Omental fat pad (tissue), 4 donors: ENCODE data around the gene SORCS3. TPM values are rescaled to one million over a fixed set of nuclear protein-coding genes. Genes with fewer than 3 reads are reported as not detected.

ENCODE experiments used
- ATAC-seq: fragments of 150-250 bp; one replicate; pipeline ENCODE4 v1.9.1; 2016; ENCODE audit warnings: mild to moderate bottlenecking, moderate library complexity; ENCODE audit not compliant: low FRiP score
- DNase-seq: peaks from one replicate; pipeline ENCODE4 v3.0.0-alpha.2; 2019; ENCODE audit warnings: low spot score
- total RNA-seq, 4 donors: library from RNA; depleted of rRNA; stranded (reverse); fragments of >200 nt; gene quantifications; one replicate each; pipeline ENCODE4 v1.1.0, GENCODE V29; 2016
- TF ChIP-seq, protein P1 (sequence below), 3 donors: fragments of 450-650 bp; IDR thresholded peaks; one replicate each; pipeline ENCODE4 v1.5.1; 2016 to 2017; ENCODE audit warnings: antibody characterized with exemption in 3 of 3, mild to moderate bottlenecking in 3 of 3, moderate library complexity in 2 of 3

SORCS3 gene
- total RNA-seq, 4 donors from 2014 or later: not detected

DNA sequence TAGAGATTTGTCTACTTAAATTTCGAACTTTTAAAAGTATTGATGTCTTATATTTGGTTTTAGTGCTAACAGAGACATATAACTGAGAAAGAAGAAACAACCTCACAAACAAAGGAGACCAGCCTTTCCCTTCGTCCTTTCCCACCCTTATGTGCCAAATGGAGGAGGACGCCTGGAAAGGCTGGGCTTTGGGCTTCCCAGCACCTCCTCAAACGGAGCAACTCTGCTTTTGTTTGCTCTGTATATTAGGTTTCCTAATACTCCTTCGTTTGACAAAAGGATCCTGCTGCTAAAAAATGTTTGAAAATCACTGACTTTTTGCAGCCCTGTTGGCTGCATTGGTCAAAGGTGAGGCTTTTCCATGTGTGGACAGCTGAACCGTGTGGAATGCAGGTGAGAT is 471.8 kb downstream of the SORCS3 start:
- ATAC-seq: no peak
- TF ChIP-seq, protein P1, sequence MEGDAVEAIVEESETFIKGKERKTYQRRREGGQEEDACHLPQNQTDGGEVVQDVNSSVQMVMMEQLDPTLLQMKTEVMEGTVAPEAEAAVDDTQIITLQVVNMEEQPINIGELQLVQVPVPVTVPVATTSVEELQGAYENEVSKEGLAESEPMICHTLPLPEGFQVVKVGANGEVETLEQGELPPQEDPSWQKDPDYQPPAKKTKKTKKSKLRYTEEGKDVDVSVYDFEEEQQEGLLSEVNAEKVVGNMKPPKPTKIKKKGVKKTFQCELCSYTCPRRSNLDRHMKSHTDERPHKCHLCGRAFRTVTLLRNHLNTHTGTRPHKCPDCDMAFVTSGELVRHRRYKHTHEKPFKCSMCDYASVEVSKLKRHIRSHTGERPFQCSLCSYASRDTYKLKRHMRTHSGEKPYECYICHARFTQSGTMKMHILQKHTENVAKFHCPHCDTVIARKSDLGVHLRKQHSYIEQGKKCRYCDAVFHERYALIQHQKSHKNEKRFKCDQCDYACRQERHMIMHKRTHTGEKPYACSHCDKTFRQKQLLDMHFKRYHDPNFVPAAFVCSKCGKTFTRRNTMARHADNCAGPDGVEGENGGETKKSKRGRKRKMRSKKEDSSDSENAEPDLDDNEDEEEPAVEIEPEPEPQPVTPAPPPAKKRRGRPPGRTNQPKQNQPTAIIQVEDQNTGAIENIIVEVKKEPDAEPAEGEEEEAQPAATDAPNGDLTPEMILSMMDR (IDR thresholded peaks at IDR 0.05): no peak
- DNase-seq: no peak

DNA sequence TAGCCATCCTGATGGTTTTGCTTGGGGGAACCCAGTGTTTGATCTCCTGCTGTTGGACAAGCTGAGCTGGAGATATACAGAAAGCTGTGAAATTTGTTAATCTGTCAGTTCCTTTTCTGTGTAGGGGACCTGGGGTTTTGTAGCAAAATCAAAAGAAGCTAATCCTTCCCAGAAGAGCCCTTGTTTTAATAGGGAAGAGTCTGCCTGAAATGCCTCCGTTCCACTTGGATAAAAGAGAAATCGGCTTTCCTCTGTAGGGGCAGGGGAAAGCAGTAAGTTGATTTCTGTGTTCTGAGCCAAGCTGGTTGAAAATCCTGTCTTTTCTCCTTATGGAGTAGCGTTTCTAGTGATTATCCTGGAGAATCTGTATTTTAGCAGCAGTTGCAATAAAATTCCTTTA is 472.6 kb downstream of the SORCS3 start:
- TF ChIP-seq, protein P1 (IDR thresholded peaks at IDR 0.05): no peak
- no peak for DNase-seq
- ATAC-seq: no peak

DNA sequence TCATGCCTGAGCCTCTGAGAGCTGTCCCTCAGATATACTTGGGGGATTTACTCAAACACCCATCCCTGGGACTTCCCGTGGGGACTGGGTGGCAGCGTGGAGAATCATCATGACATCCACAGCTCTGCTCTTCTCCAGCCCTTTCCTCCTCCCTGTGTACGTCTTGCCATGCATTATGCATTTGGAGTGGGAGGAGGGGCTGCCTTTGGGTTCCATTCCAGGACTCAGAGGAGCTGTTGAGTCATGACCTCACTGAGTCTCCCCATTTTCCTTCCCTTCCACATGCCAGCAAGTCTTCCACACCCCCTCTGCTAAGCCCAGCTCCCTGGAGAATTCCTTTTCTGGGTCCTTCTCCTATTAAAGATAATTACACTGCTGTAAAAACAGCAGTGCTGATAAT is 480.7 kb downstream of the SORCS3 start:
- DNase-seq (no peak), ATAC-seq (no peak)
- TF ChIP-seq, protein P1 (IDR thresholded peaks at IDR 0.05): no peak

DNA sequence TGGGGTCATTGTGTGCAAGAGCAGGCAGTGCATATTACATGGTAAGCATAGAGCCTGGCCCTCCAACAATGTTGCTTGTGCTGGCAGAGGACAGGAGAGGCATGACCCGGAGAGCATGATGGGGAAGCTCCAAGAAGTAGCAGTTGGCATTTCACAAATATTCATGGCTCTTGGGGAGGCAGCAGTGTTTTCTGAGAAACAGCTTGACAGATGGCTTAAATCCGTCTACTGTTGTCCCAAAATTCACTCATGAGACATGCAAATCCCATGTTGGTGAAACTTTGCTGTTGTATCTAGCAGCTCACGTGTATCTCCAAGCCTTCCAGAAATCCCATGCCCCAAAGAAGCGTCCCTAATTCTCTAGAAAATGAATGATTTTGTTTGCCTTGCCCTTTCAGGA is 487.0 kb downstream of the SORCS3 start:
- ATAC-seq (no peak), DNase-seq (no peak)
- TF ChIP-seq, protein P1 (IDR thresholded peaks at IDR 0.05): no peak

DNA sequence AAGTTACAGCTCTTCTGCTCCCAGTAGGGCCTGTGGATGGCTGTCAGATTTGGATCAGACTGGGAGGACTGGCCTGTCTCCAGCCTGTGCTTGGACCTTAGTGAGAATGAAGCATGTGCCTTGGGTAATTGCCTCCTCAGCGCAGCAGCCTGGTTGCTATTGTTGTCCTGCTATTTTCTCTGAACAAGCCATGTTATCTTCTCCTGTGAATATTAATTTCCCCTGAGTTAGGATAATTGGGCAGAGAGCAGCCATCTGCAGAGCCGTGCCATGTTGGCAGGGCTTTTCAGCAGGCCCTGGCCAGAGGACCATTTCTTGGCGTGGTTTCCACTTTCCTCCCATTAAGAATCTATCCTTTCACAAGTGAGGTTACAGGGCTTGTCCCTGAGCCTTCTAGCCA is 497.3 kb downstream of the SORCS3 start:
- TF ChIP-seq, protein P1 (IDR thresholded peaks at IDR 0.05): no peak
- DNase-seq (no peak), ATAC-seq (no peak)

DNA sequence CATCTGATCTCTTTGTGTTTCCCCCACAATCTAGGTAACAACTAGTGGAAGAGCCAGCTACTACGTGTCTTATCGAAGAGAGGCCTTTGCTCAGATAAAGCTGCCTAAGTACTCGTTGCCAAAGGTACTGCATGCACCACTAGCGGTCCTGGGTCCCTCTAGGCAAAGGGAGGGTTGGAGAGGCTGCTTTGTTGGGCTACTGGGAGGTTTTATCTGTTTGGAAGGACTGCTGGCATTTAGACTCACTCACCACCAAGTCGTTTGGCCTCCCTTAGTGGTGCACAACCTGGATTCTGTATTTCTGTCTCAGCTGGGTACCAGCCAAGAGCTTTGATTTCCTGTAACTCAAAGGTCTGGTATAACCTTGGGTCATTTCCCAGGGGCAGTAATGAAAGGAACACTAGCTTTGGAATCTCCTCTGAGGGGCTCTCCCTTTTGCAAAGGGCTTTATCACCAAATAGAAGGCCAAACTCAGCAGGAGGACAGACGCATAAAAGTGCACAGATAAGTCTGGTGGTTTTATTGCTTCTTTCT is 498.3 kb downstream of the SORCS3 start:
- ATAC-seq: no peak
- TF ChIP-seq, protein P1 (IDR thresholded peaks at IDR 0.05): no peak
- DNase-seq: no peak

DNA sequence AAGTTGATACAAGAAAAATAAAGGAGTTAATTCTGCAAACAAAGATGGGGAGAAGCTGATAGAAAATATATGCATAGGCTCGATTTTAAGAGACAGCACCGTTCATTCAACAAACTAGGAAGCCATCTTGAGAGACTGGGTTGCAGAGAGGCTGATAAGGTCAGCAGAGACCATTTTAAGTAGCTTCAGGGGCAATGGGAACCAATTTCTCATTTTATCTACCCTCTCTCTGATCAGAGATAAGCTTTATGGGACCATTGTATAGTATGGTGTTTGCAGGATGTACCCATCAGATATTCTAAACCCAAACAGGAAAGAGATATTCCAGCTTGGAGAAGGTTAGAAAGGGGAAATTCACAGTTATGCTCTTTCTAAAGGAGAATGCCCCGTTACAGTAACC is 499.5 kb downstream of the SORCS3 start:
- no peak for ATAC-seq
- DNase-seq: no peak
- TF ChIP-seq, protein P1 (IDR thresholded peaks at IDR 0.05): no peak
